ENCODE measurements around the gene TECR.

TECR gene

GRCh38 chr19:14529254-14530004 lies at the start of gene TECR:
TECR (plus strand) TSS chr19:14529594; CDS start chr19:14529697, 103 bp downstream.
- H3K27ac ChIP-seq (ENCODE audit: low read depth, low read length): peak within 1 kb of the TSS; percentile 50
- no peak for TF ChIP-seq CTCF (IDR thresholded peaks at IDR 0.05; ENCODE audit: insufficient read depth, low read length, poor library complexity, severe bottlenecking)
- TF ChIP-seq EZH2phosphoT487 (conservative IDR thresholded peaks at IDR 0.05; ENCODE audit: low read length): no peak
- no peaks in the 10 kb centered on the region for H3K36me3 ChIP-seq (ENCODE audit: low read length)
- peak within 1 kb of the TSS; percentile 83 for H2AFZ ChIP-seq (ENCODE audit: low read depth, low read length, severe bottlenecking)
- H3K9me3 ChIP-seq (ENCODE audit: insufficient read depth, low read length): no peaks in the 10 kb centered on the region
- H3K27me3 ChIP-seq (ENCODE audit: low read length): no peaks in the 10 kb centered on the region
- H3K9me2 ChIP-seq (replicated peaks; ENCODE audit: insufficient read depth, low read length): no peaks in the 10 kb centered on the region
- peak within 1 kb of the TSS; percentile 96 for H3K4me3 ChIP-seq (ENCODE audit: insufficient read depth, low read length, poor library complexity, severe bottlenecking)
- peak within 1 kb of the TSS; percentile 100 for H3K4me2 ChIP-seq (ENCODE audit: low read depth, low read length, poor library complexity, severe bottlenecking)
- H3K9ac ChIP-seq (ENCODE audit: low read length): peak within 1 kb of the TSS; percentile 85
- H3F3A ChIP-seq (ENCODE audit: insufficient read depth): peaks cover 5% of the 10 kb centered on the region; the same call in 1 of the 2 replicates
- H3K79me2 ChIP-seq (ENCODE audit: insufficient read depth, low read length): peaks cover 44% of the 10 kb centered on the region
- H4K20me1 ChIP-seq (ENCODE audit: low read depth, low read length): no peaks in the 10 kb centered on the region

GRCh38 chr19:14479975-14480699 lies 49.3 kb upstream of the TECR start:
- peak overlapping the region; percentile 29 for H3K4me2 ChIP-seq (ENCODE audit: low read depth, low read length, poor library complexity, severe bottlenecking)
- H3K36me3 ChIP-seq (ENCODE audit: low read length): no peaks in the 10 kb centered on the region
- no peaks in the 10 kb centered on the region for H3F3A ChIP-seq (ENCODE audit: insufficient read depth)
- H3K4me3 ChIP-seq (ENCODE audit: insufficient read depth, low read length, poor library complexity, severe bottlenecking): no peak overlapping the region
- H2AFZ ChIP-seq (ENCODE audit: low read depth, low read length, severe bottlenecking): no peak overlapping the region
- TF ChIP-seq EZH2phosphoT487 (conservative IDR thresholded peaks at IDR 0.05; ENCODE audit: low read length) (no peak), CTCF (IDR thresholded peaks at IDR 0.05; ENCODE audit: insufficient read depth, low read length, poor library complexity, severe bottlenecking) (peak; percentile 93)
- H3K9me2 ChIP-seq (replicated peaks; ENCODE audit: insufficient read depth, low read length): no peaks in the 10 kb centered on the region
- no peaks in the 10 kb centered on the region for H4K20me1 ChIP-seq (ENCODE audit: low read depth, low read length)
- H3K79me2 ChIP-seq (ENCODE audit: insufficient read depth, low read length): no peaks in the 10 kb centered on the region
- H3K27ac ChIP-seq (ENCODE audit: low read depth, low read length): no peak overlapping the region
- H3K27me3 ChIP-seq (ENCODE audit: low read length): no peaks in the 10 kb centered on the region
- H3K9ac ChIP-seq (ENCODE audit: low read length): no peak overlapping the region
- H3K9me3 ChIP-seq (ENCODE audit: insufficient read depth, low read length): no peaks in the 10 kb centered on the region

GRCh38 chr19:14480700-14481079 lies 48.7 kb upstream of the TECR start:
- Histone ChIP-seq H2AFZ (ENCODE audit: low read depth, low read length, severe bottlenecking) (no peak overlapping the region), H3K79me2 (ENCODE audit: insufficient read depth, low read length) (no peaks in the 10 kb centered on the region), H3K4me3 (ENCODE audit: insufficient read depth, low read length, poor library complexity, severe bottlenecking) (no peak overlapping the region), H3K9ac (ENCODE audit: low read length) (no peak overlapping the region), H3K9me3 (ENCODE audit: insufficient read depth, low read length) (no peaks in the 10 kb centered on the region), H4K20me1 (ENCODE audit: low read depth, low read length) (no peaks in the 10 kb centered on the region), H3F3A (ENCODE audit: insufficient read depth) (no peaks in the 10 kb centered on the region), H3K27me3 (ENCODE audit: low read length) (no peaks in the 10 kb centered on the region), H3K27ac (ENCODE audit: low read depth, low read length) (no peak overlapping the region), H3K9me2 (replicated peaks; ENCODE audit: insufficient read depth, low read length) (no peaks in the 10 kb centered on the region), H3K36me3 (ENCODE audit: low read length) (no peaks in the 10 kb centered on the region), H3K4me2 (ENCODE audit: low read depth, low read length, poor library complexity, severe bottlenecking) (peak overlapping the region; percentile 29)
- TF ChIP-seq EZH2phosphoT487 (conservative IDR thresholded peaks at IDR 0.05; ENCODE audit: low read length) (no peak), CTCF (IDR thresholded peaks at IDR 0.05; ENCODE audit: insufficient read depth, low read length, poor library complexity, severe bottlenecking) (no peak)
